ENCODE data around the gene MMP13. TPM values are rescaled to one million over a fixed set of nuclear protein-coding genes. Genes with fewer than 3 reads are reported as not detected.

MMP13 gene
- total and polyA plus RNA-seq, 2 of the 4 experiments (the other 2 are of a cell fraction) = not detected

Small RNA genes lying within 50 kb of the gene (microRNA-seq; reads per million reads assigned to microRNA genes)
- not detected for gene RNU7-159P (ENCODE audit: insufficient read depth, insufficient read length)

Small RNA genes lying within 50 kb of the gene (small RNA-seq; reads per million reads assigned to genes)
- 0 to 0.60 (median 0) reads per million in 5 experiments for gene RNU7-159P

Other genes with a start within 250 kb of the MMP13 start
- gene MMP27, start 250.0 kb downstream of the MMP13 start, total RNA-seq (2012; rRNA removed) = not detected in 2 replicates
- gene MMP27, start 250.0 kb downstream of the MMP13 start, polyA plus RNA-seq (2012; rRNA removed) = not detected in 2 replicates
- gene MMP8, start 230.8 kb downstream of the MMP13 start, total RNA-seq (2012; rRNA removed) = under 0.01 and 0.18 TPM in 2 replicates
- gene MMP8, start 230.8 kb downstream of the MMP13 start, polyA plus RNA-seq (2012; rRNA removed) = 0.05 and 0.11 TPM in 2 replicates
- not detected in 2 replicates for gene MMP10, start 175.1 kb downstream of the MMP13 start, total RNA-seq (2012; rRNA removed)
- gene MMP10, start 175.1 kb downstream of the MMP13 start, polyA plus RNA-seq (2012; rRNA removed) = not detected in 2 replicates
- 245 and 246 TPM in 2 replicates for gene MMP1, start 157.6 kb downstream of the MMP13 start, total RNA-seq (2012; rRNA removed)
- gene MMP1, start 157.6 kb downstream of the MMP13 start, polyA plus RNA-seq (2012; rRNA removed) = 155 and 166 TPM in 2 replicates
- under 0.01 and 0.28 TPM in 2 replicates for gene MMP3, start 112.1 kb downstream of the MMP13 start, total RNA-seq (2012; rRNA removed)
- gene MMP3, start 112.1 kb downstream of the MMP13 start, polyA plus RNA-seq (2012; rRNA removed) = 0.29 and 0.39 TPM in 2 replicates
- gene MMP12, start 80.8 kb downstream of the MMP13 start, total RNA-seq (2012; rRNA removed) = not detected in 2 replicates
- not detected in 2 replicates for gene MMP12, start 80.8 kb downstream of the MMP13 start, polyA plus RNA-seq (2012; rRNA removed)
- gene DCUN1D5, start 136.4 kb upstream of the MMP13 start, total RNA-seq (2012; rRNA removed) = 58.3 and 69.4 TPM in 2 replicates
- gene DCUN1D5, start 136.4 kb upstream of the MMP13 start, polyA plus RNA-seq (2012; rRNA removed) = 46.8 and 47.8 TPM in 2 replicates
- gene DYNC2H1, start 153.7 kb upstream of the MMP13 start, total RNA-seq (2012; rRNA removed) = 21.0 and 25.3 TPM in 2 replicates
- 4.3 and 5.7 TPM in 2 replicates for gene DYNC2H1, start 153.7 kb upstream of the MMP13 start, polyA plus RNA-seq (2012; rRNA removed)